Measurements from ENCODE around the gene ZNF22.

ZNF22 gene

GRCh38 chr10:45035673-45036072 is 35.0 kb downstream of the ZNF22 start:
- no peak for DNase-seq

GRCh38 chr10:45040921-45041542 is 40.3 kb downstream of the ZNF22 start:
- DNase-seq = no peak

GRCh38 chr10:45044290-45044689 is 43.6 kb downstream of the ZNF22 start:
- no peak for DNase-seq

GRCh38 chr10:45050551-45051235 is 50.0 kb downstream of the ZNF22 start:
- no peak for DNase-seq

GRCh38 chr10:45052700-45053099 is 52.0 kb downstream of the ZNF22 start:
- DNase-seq = no peak

GRCh38 chr10:45053569-45054100 is 52.9 kb downstream of the ZNF22 start:
- no peak for DNase-seq
